Fibroblast of peridontal ligament (primary cell): ENCODE results near the gene TAPBPL.

ENCODE experiments used
- DNase-seq: peaks from one replicate; pipeline ENCODE4 v3.0.0-alpha.2; 2010; ENCODE audit errors: extremely low read depth

The TAPBPL gene

GRCh38 chr12:6435961-6436715 lies 15.7 kb upstream of the TAPBPL start:
- no peak for DNase-seq

GRCh38 chr12:6437586-6437985 lies 14.3 kb upstream of the TAPBPL start:
- DNase-seq = no peak

- DNase-seq = no peak
Observed at GRCh38 chr12:6438345-6438744, 13.5 kb upstream of the TAPBPL start.

- DNase-seq = no peak
Observed at GRCh38 chr12:6440391-6440790, 11.5 kb upstream of the TAPBPL start.

GRCh38 chr12:6442836-6443235 lies 9.0 kb upstream of the TAPBPL start:
- DNase-seq = no peak

- DNase-seq = no peak
Observed at GRCh38 chr12:6443361-6443983, 8.4 kb upstream of the TAPBPL start.

GRCh38 chr12:6444031-6444430 lies 7.8 kb upstream of the TAPBPL start:
- DNase-seq = no peak

- DNase-seq = no peak
Observed at GRCh38 chr12:6444704-6445688, 6.8 kb upstream of the TAPBPL start, which contains the start of gene CD27. TSS of gene CD27 (plus strand) at chr12:6444955. CDS start at chr12:6445096, 141 bp downstream.

DNA sequence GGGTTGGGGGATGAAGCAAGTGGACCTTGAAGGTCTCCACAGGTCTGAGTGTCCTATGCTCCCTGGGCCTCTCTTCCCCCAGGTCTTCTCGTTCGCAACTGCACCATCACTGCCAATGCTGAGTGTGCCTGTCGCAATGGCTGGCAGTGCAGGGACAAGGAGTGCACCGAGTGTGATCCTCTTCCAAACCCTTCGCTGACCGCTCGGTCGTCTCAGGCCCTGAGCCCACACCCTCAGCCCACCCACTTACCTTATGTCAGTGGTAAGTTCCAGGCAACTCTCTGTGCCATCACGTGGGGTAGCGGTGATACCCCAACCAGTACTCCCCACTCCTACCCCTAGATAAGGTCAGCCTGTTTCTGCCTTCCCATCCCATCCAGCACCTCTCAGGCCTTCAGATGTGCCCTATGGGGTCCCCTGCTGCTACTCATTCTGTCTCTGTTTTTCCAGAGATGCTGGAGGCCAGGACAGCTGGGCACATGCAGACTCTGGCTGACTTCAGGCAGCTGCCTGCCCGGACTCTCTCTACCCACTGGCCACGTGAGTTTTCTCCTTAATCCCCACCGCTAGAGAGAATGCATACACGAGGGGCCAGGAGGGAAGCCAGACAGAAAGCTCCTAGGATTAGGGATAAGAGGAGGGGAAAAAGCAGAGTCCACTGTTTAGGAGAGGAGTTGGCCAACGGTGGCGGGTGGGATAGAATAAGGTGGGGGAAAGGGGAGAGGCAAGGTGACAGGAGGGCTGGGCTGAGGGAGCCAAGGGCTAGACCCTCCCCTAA lies 1.6 kb upstream of the TAPBPL start:
- DNase-seq = no peak

GRCh38 chr12:6450869-6451347 lies 934 bp upstream of the TAPBPL start:
- peak; percentile 15 for DNase-seq

DNA sequence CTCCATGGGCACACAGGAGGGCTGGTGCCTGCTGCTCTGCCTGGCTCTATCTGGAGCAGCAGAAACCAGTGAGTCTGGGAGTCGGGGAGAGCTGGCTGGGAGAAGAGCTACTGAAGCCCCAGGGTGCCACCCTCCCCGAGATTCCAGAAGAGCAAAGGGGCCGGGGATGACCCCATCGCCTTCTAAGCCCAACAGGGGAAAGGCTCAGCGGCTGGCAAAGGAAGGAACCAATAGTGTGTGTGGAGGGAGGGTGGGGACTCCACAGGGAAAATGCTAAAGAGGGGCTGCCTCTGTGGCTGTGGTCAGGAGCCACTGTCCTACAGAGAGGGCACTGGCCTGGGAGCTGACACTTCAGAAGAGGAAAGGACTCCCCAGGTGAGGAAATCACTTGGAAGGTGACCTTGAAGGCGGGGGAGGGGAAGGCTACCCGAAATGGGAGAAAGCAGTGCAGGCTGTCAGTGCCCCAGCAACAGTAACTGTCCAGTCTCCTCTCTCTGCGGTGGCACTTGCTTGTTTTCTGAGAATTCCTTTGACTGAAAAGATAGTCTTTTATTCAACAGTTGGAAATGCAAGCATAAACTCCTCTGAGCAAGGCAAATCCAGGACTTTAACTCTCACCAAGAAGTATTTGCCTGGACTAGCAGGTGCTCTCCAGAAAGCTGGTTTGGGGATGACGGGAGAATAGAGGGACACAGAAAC lies 552 bp downstream of the TAPBPL start:
- DNase-seq = no peak

- DNase-seq = no peak
Observed at GRCh38 chr12:6452944-6453630, 1.2 kb downstream of the TAPBPL start.

- no peak for DNase-seq
Observed at GRCh38 chr12:6457220-6457945, 5.5 kb downstream of the TAPBPL start.

DNA sequence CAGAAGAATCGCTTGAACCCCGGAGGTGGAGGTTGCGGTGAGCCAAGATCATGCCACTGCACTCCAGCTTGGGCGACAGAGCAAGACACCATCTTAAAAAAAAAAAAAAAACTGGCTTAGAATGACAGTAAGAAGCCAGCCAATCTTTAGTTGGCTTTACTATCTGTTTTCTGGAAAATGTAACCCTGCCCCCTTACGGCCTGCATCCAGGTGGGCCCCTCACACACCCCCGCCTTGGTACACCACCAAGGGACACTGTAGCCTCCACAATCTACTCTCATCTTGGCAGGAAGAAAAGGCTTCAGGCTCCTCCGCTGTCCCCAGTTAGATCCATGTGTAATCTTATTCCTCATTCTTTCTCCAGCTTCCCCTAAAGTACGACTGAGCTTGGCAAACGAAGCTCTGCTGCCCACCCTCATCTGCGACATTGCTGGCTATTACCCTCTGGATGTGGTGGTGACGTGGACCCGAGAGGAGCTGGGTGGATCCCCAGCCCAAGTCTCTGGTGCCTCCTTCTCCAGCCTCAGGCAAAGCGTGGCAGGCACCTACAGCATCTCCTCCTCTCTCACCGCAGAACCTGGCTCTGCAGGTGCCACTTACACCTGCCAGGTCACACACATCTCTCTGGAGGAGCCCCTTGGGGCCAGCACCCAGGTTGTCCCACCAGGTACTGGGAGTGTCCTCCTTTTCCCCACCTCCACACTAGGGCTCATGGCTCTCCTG lies 6.6 kb downstream of the TAPBPL start:
- DNase-seq = no peak

- no peak for DNase-seq
Observed at GRCh38 chr12:6459004-6459337, 7.1 kb downstream of the TAPBPL start.

GRCh38 chr12:6460751-6461371 lies 9.0 kb downstream of the TAPBPL start:
- no peak for DNase-seq

DNA sequence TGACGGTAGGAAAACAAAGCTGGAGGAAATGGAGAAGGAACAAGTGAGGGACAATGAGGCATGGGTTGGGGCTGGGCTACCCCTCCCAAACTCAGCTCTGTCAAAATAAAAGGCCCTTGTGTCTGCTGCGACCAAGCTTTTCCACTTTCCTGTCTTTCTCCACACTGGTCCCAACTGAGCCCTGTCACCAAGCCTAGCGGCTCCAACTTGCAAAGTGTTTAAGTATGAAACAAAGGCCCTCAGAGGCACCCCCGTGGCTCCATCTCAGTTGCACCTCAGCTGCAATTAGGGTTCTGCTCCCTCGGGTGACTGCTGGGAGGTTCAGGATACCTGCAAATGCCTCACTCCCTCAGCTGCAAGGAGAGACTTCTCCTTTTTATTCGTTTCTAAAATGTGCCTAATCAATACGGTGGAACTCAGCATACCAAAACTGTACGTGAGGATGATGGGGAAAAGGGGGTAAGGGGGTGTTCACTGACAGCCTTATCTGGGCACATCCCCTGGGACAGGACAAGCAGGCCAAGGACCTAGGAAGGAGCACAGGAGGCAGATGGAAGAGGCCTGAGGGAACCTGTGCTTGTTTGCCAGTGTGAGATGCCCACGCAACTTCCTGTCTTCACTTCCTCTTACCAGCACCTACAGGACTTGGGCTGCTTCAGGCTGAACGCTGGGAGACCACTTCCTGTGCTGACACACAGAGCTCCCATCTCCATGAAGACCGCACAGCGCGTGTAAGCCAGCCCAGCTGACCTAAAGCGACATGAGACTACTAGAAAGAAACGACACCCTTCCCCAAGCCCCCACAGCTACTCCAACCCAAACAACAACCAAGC lies 9.8 kb downstream of the TAPBPL start:
- DNase-seq = no peak
